HAP-1 (cell line): ENCODE data around the gene HAO1.
"Not testable (repeated sequence)": the region's sequence is repeated elsewhere in the genome, so short reads cannot be mapped to it uniquely, and the experiment has no call there.

Source experiments
- DNase-seq, 2 experiments: peaks; one replicate each; pipeline ENCODE4 v3.0.0-alpha.2; 2016 to 2020; ENCODE audit warnings: low spot score in 2 of 2
- H3K27me3 ChIP-seq: fragments of 250-450 bp; sonication (Bioruptor Pico); 2 replicates; pipeline ENCODE4 v1.5.1; 2020; ENCODE audit warnings: low read depth, mild to moderate bottlenecking, moderate library complexity
- H3K36me3 ChIP-seq: fragments of 250-450 bp; sonication (Bioruptor Pico); replicated peaks from 2 replicates; pipeline ENCODE4 v1.5.1; 2020; ENCODE audit warnings: mild to moderate bottlenecking
- H3K4me1 ChIP-seq: fragments of 250-450 bp; sonication (Bioruptor Pico); 2 replicates; pipeline ENCODE4 v1.5.1; 2020; ENCODE audit warnings: mild to moderate bottlenecking
- H3K4me3 ChIP-seq: fragments of 250-450 bp; sonication (Bioruptor Pico); 2 replicates; pipeline ENCODE4 v1.5.1; 2020; ENCODE audit warnings: mild to moderate bottlenecking, moderate library complexity
- H3K9me3 ChIP-seq: fragments of 250-450 bp; sonication (Bioruptor Pico); 2 replicates; pipeline ENCODE4 v1.5.1; 2020; ENCODE audit warnings: mild to moderate bottlenecking, moderate library complexity
- in situ Hi-C: fragments of 300-500 bp; cut with MboI; formaldehyde crosslinking; loops from 3 replicates; pipeline ENCODE4 v1.14.3; 2020; ENCODE audit warnings: low sequenced_read_pairs, inconsistent platforms, mixed read lengths

HAO1 gene

DNA sequence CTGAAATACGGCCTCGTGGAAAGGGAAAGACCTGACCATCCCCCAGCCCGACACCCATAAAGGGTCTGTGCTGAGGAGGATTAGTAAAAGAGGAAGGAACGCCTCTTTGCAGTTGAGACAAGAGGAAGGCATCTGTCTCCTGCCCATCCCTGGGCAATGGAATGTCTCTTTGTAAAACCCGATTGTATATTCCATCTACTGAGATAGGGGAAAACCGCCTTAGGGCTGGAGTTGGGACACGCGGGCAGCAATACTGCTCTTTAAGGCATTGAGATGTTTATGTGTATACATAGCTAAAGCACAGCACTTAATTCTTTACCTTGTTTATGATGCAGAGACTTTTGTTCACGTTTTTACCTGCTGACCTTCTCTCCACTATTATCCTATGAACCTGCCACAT, 16.3 kb upstream of the HAO1 start:
- H3K36me3 ChIP-seq, in situ Hi-C loops, H3K9me3 ChIP-seq, H3K4me3 ChIP-seq, H3K27me3 ChIP-seq, H3K4me1 ChIP-seq: not testable (repeated sequence)
- DNase-seq: peak in 1 of 2 experiments; percentile 39

- no peaks in the 10 kb centered on the region for H3K27me3 ChIP-seq
- no peak overlapping the region for H3K4me3 ChIP-seq
- H3K9me3 ChIP-seq: no peaks in the 10 kb centered on the region; the same call in 1 of the 2 replicates
- H3K4me1 ChIP-seq: no peaks in the 10 kb centered on the region
- no peak for DNase-seq
- in situ Hi-C loops: no loop called here
- H3K36me3 ChIP-seq: no peaks in the 10 kb centered on the region
These were observed 10.1 kb upstream of the HAO1 start for GRCh38 chr20:7950387-7950786.

DNA sequence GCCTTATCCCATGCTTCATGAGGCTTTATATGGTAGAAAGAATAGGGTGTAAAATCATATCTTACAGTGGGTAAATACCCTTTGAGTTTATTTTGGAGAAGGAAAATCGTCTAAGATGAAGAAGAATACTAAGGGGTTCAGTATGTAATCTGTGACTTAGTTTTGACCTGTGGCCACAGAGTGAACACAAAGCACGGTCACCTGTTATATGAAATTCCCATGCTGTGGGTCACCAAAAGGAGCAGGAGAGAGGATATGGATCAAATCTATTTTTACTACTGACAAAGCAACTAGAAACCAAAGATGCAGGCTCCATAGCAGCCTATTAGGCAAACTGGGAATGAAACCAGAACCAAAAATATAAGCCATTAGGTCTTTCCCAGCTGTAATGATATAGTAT, 3.6 kb upstream of the HAO1 start:
- Histone ChIP-seq H3K36me3 (no peaks in the 10 kb centered on the region), H3K27me3 (no peaks in the 10 kb centered on the region; the same call in 1 of the 2 replicates), H3K9me3 (no peaks in the 10 kb centered on the region), H3K4me3 (no peak overlapping the region), H3K4me1 (no peaks in the 10 kb centered on the region)
- no peak for DNase-seq
- in situ Hi-C loops: loop anchor here (25.0 kb wide), 1 partner anchor 768 kb away; no protein-coding TSS in a partner anchor

GRCh38 chr20:7939663-7940062, 595 bp downstream of the HAO1 start:
- H3K27me3 ChIP-seq: no peaks in the 10 kb centered on the region
- in situ Hi-C loops: loop anchor here (25.0 kb wide), 1 partner anchor 773 kb away; no protein-coding TSS in a partner anchor

GRCh38 chr20:7938058-7938457, 2.2 kb downstream of the HAO1 start:
- no peaks in the 10 kb centered on the region for H3K9me3 ChIP-seq
- no peaks in the 10 kb centered on the region for H3K36me3 ChIP-seq
- no peak overlapping the region for H3K4me3 ChIP-seq
- 0 out of 2 replicates have a peak, but pooled peaks cover 4% of the 10 kb centered on the region for H3K4me1 ChIP-seq
- no peaks in the 10 kb centered on the region for H3K27me3 ChIP-seq
- DNase-seq: no peak
- in situ Hi-C loops: loop anchor here (25.0 kb wide), 1 partner anchor 774 kb away; no protein-coding TSS in a partner anchor

More at GRCh38 chr20:7939663-7940062, 595 bp downstream of the HAO1 start:
- H3K9me3 ChIP-seq: no peaks in the 10 kb centered on the region
- H3K4me3 ChIP-seq: no peak overlapping the region
- no peak for DNase-seq
- H3K36me3 ChIP-seq: no peaks in the 10 kb centered on the region
- H3K4me1 ChIP-seq: 0 out of 2 replicates have a peak, but pooled peaks cover 4% of the 10 kb centered on the region

- no peaks in the 10 kb centered on the region for H3K27me3 ChIP-seq
- in situ Hi-C loops: loop anchor here (25.0 kb wide), 1 partner anchor 775 kb away; no protein-coding TSS in a partner anchor
- H3K4me1 ChIP-seq: 0 out of 2 replicates have a peak, but pooled peaks cover 4% of the 10 kb centered on the region
- H3K4me3 ChIP-seq: no peak overlapping the region
- no peak for DNase-seq
- H3K9me3 ChIP-seq: no peaks in the 10 kb centered on the region
- H3K36me3 ChIP-seq: no peaks in the 10 kb centered on the region
These were observed 2.9 kb downstream of the HAO1 start for GRCh38 chr20:7937328-7937727.

DNA sequence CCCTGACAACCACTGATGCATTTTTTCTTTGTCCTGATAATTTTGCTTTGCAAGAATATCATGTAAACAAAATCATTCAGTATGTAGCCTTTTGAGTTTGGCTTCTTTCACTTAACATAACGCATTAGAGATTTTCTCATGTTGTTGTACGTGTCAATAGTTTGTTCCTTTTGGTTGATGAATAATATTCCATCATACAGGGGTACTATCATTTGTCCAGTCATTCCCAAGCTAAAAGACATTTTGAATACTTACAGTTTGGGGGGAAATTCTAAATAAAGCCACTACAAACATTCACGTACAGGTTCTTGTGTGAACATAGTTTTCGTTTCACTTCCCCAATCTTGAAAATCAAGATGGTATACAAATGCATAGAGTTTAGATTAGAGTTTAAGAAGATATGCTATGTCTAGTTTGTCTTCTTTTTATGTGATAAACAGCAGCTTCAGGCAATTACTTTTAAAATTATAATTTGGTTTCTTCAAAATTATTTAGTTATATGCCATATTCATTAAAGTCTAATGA, 5.2 kb downstream of the HAO1 start:
- in situ Hi-C loops: loop anchor here (25.0 kb wide), 1 partner anchor 777 kb away; no protein-coding TSS in a partner anchor
- DNase-seq: no peak
- Histone ChIP-seq H3K27me3 (no peaks in the 10 kb centered on the region), H3K4me1 (0 out of 2 replicates have a peak, but pooled peaks cover 4% of the 10 kb centered on the region), H3K9me3 (no peaks in the 10 kb centered on the region), H3K4me3 (no peak overlapping the region), H3K36me3 (no peaks in the 10 kb centered on the region)

DNA sequence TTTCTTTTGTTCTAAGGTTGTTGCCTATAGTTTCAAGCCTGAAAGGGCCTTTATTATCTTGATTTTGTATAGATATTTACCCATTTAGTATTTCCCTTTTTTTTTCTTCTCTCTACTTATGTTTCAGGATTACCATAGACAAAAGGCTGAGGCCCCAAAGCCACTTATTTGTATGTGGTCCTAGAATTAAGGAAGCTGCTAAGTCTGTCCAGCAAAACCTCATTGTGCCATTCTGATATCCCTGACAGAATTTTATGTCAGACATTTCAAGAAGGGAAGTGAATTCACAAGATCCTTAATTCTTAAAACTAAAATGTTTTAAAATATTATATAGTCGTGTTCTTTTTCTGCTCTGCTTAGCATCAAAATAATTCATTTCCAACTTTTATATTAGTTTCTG, 6.9 kb downstream of the HAO1 start:
- DNase-seq: no peak

DNA sequence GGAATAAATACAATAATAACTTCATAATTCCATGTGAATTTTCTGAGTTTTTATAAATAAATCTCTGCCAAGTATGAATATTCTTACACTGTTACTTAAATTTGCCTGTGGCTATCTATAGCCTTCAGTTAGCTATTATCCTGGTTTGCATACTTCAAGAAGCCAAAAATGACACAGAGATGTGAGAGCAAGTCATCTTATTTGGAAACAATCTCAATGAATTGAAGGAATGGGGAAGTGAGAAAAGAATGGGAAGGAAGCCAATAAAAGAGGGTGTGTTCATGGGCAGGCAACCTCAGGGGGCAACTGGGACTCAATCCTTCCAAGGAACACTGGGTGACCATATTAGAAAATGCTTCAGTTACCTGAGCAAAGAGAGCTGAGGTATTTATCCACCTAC, 9.9 kb downstream of the HAO1 start:
- Histone ChIP-seq H3K27me3 (peaks cover 6% of the 10 kb centered on the region; the same call in 1 of the 2 replicates), H3K9me3 (no peaks in the 10 kb centered on the region), H3K4me1 (no peaks in the 10 kb centered on the region), H3K36me3 (no peaks in the 10 kb centered on the region), H3K4me3 (no peak overlapping the region)
- in situ Hi-C loops: loop anchor here (25.0 kb wide), 1 partner anchor 782 kb away; no protein-coding TSS in a partner anchor
- no peak for DNase-seq

More for the DNA sequence above, 6.9 kb downstream of the HAO1 start:
- Histone ChIP-seq H3K4me1 (0 out of 2 replicates have a peak, but pooled peaks cover 4% of the 10 kb centered on the region), H3K36me3 (no peaks in the 10 kb centered on the region), H3K9me3 (no peaks in the 10 kb centered on the region), H3K4me3 (no peak overlapping the region), H3K27me3 (no peaks in the 10 kb centered on the region)
- in situ Hi-C loops: loop anchor here (25.0 kb wide), 1 partner anchor 779 kb away; no protein-coding TSS in a partner anchor

- Histone ChIP-seq H3K4me1 (no peaks in the 10 kb centered on the region), H3K9me3 (no peaks in the 10 kb centered on the region), H3K36me3 (no peaks in the 10 kb centered on the region), H3K27me3 (peaks cover 9% of the 10 kb centered on the region), H3K4me3 (no peak overlapping the region)
- in situ Hi-C loops: loop anchor here (25.0 kb wide), 1 partner anchor 786 kb away; no protein-coding TSS in a partner anchor
- peak; percentile 13 to 15 for DNase-seq
These were observed 13.5 kb downstream of the HAO1 start for GRCh38 chr20:7926767-7927166.

- no peak overlapping the region for H3K4me3 ChIP-seq
- no peak for DNase-seq
- H3K36me3 ChIP-seq: no peaks in the 10 kb centered on the region
- H3K9me3 ChIP-seq: no peaks in the 10 kb centered on the region
- H3K4me1 ChIP-seq: no peaks in the 10 kb centered on the region
- in situ Hi-C loops: loop anchor here (25.0 kb wide), 1 partner anchor 786 kb away; no protein-coding TSS in a partner anchor
- peaks cover 9% of the 10 kb centered on the region for H3K27me3 ChIP-seq
These were observed 13.9 kb downstream of the HAO1 start for GRCh38 chr20:7926323-7926722.

DNA sequence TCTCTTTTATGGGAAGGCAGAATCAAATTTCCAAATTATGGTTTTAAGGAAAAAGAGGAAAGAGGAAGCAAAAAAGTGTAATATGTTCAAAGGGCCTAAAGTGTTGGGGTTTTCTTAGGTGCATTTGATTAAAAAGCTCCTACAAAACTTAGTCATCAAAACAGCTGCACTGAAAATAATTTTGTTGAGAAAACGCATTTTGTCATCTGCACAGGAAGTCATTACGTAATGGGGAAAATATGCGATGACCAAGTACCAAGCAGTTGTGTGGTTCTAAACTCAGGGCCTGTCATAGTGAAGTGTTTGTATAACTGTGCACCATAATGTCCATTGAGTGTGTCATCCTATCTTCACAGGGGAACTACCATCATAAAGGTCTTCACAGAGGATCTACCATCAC, 15.6 kb downstream of the HAO1 start:
- in situ Hi-C loops: loop anchor here (25.0 kb wide), 1 partner anchor 788 kb away; no protein-coding TSS in a partner anchor

DNA sequence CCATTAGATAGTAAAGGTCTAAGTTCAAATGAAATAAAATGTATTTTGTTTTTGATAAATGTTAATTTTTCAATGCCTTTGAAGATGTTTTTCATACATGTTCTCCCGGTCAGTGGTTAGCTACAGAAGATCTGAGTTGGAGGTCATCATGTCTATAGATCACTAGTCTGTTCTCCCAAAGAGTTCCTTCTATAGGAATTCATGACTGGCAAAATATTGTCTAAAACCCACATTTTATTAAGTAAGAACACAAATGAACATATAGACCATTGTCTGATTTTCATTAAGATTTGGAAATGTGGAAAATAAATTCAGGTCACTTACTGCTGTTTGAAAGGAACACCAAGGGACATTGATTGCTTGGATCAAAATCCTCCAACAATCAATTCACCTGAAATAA, 23.6 kb downstream of the HAO1 start:
- in situ Hi-C loops: no loop called here
- H3K4me3 ChIP-seq: no peak overlapping the region
- no peaks in the 10 kb centered on the region for H3K36me3 ChIP-seq
- H3K27me3 ChIP-seq: peaks cover 15% of the 10 kb centered on the region
- DNase-seq: no peak
- no peaks in the 10 kb centered on the region for H3K9me3 ChIP-seq
- H3K4me1 ChIP-seq: no peaks in the 10 kb centered on the region

More for the DNA sequence above, 15.6 kb downstream of the HAO1 start:
- no peaks in the 10 kb centered on the region for H3K36me3 ChIP-seq
- no peak for DNase-seq
- H3K4me3 ChIP-seq: no peak overlapping the region
- H3K27me3 ChIP-seq: peaks cover 9% of the 10 kb centered on the region
- H3K9me3 ChIP-seq: no peaks in the 10 kb centered on the region
- H3K4me1 ChIP-seq: no peaks in the 10 kb centered on the region

- DNase-seq: no peak
- H3K4me3 ChIP-seq: no peak overlapping the region
- peaks cover 15% of the 10 kb centered on the region for H3K27me3 ChIP-seq
- in situ Hi-C loops: no loop called here
- no peaks in the 10 kb centered on the region for H3K4me1 ChIP-seq
- H3K36me3 ChIP-seq: no peaks in the 10 kb centered on the region
- H3K9me3 ChIP-seq: no peaks in the 10 kb centered on the region
These were observed 27.7 kb downstream of the HAO1 start for GRCh38 chr20:7912551-7912950.
